ENCODE measurements around the gene IFI27L2.

DNA sequence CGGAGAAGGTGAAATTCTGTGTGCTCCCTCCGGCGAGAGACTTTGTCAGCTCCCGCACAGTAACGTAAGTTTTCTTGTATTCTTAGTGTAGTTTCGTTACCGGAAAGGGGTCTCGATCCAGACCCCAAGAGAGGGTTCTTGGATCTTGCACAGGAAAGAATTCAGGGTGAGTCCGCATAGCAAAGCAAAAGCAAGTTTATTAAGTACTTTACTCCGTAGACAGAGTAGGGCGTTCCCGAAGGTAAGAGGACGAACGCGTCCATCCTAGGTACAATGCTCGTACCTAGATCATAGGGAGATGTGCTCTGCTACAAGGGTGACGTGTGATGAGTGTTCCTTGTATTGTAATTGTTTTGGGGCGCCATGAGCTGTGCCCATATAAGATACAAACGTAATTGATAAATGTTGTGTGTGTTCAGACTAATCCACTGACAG, 48.0 kb downstream of the IFI27L2 start:
- TF ChIP-seq, protein P1, sequence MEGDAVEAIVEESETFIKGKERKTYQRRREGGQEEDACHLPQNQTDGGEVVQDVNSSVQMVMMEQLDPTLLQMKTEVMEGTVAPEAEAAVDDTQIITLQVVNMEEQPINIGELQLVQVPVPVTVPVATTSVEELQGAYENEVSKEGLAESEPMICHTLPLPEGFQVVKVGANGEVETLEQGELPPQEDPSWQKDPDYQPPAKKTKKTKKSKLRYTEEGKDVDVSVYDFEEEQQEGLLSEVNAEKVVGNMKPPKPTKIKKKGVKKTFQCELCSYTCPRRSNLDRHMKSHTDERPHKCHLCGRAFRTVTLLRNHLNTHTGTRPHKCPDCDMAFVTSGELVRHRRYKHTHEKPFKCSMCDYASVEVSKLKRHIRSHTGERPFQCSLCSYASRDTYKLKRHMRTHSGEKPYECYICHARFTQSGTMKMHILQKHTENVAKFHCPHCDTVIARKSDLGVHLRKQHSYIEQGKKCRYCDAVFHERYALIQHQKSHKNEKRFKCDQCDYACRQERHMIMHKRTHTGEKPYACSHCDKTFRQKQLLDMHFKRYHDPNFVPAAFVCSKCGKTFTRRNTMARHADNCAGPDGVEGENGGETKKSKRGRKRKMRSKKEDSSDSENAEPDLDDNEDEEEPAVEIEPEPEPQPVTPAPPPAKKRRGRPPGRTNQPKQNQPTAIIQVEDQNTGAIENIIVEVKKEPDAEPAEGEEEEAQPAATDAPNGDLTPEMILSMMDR (IDR thresholded peaks at IDR 0.05) = no peak
- TF ChIP-seq POLR2A (IDR thresholded peaks at IDR 0.05) = no peak
